Activated CD4-positive, alpha-beta memory T cell treated with anti-CD3 and anti-CD28 coated beads for 36 hours (primary cell): ENCODE measurements around the gene ACVR1C. TPM values are rescaled to one million over a fixed set of nuclear protein-coding genes. Genes with fewer than 3 reads are reported as not detected.

Source experiments
- CTCF ChIA-PET: fragments of 350-600 bp; sonication (Branson Sonifier 250); formaldehyde crosslinking; loops from one replicate; lab custom pipeline; 2021; ENCODE audit warnings: antibody characterized with exemption, inconsistent platforms; lab: Charles Lee
- POLR2A ChIA-PET: fragments of 350-600 bp; sonication (Branson Sonifier 250); formaldehyde crosslinking; loops from one replicate; lab custom pipeline; 2021; ENCODE audit warnings: antibody characterized with exemption; lab: Charles Lee
- DNase-seq: peaks from one replicate; pipeline ENCODE4 v3.0.0-alpha.2; 2020
- H3K27ac Mint-ChIP-seq: one replicate; pipeline ENCODE4 v1.8.0; 2021; ENCODE audit warnings: mixed read lengths
- H3K27me3 Mint-ChIP-seq: one replicate; pipeline ENCODE4 v1.8.0; 2021; ENCODE audit warnings: mixed read lengths
- H3K36me3 Mint-ChIP-seq: one replicate; pipeline ENCODE4 v1.8.0; 2021; ENCODE audit warnings: mixed read lengths
- H3K4me1 Mint-ChIP-seq: one replicate; pipeline ENCODE4 v1.8.0; 2021; ENCODE audit warnings: low read depth, mixed read lengths
- H3K4me3 Mint-ChIP-seq: one replicate; pipeline ENCODE4 v1.8.0; 2021; ENCODE audit warnings: mild to moderate bottlenecking, mixed read lengths
- H3K9me3 Mint-ChIP-seq: one replicate; pipeline ENCODE4 v1.8.0; 2021; ENCODE audit warnings: mixed read lengths
- intact Hi-C: fragments of 100-400 bp; cut with micrococcal nuclease; formaldehyde crosslinking; loops from one replicate; pipeline ENCODE4 v1.15.1; 2023
- total RNA-seq, 2 experiments: library from RNA; stranded (reverse); gene quantifications; one replicate each; pipeline ENCODE4 v1.2.3, GENCODE V29; 2021

Gene ACVR1C
- total RNA-seq, 2 experiments from 2014 or later: 1.3 to 2.0 TPM

DNA sequence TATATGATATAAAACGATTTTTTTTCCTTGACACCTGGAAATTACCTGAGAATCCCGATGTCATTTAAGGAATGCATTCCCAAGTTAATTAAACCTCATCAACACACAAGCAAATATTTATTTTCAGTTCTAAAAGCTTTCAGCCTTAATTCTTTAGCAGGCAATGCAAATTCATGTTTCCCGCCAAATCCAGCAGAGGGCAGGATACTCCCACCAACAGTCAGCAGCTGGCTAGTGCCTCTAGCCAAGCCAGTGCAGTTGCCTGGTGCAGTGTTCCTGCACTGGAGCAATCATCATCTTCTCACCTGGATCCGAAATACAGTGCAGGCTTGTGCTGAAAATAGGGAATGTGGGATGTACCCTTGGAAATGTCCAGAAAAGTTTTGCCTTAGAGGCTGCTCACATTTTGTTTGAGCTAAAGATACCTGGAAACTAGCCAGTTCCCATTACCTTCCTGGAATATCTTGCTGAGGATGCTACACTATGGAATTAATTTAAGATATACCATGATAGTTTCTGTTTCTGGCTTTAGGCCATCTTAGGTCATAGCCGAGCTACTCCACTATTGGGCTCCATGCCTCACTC is 136.4 kb downstream of the ACVR1C start:
- no peaks in the 10 kb centered on the region for H3K36me3 Mint-ChIP-seq
- no peak overlapping the region for H3K27ac Mint-ChIP-seq
- ChIA-PET CTCF (interaction anchor here (0.7 to 9.9 kb wide), 49 partner anchors 10 to 532 kb away, joined by 3 to 147 read pairs (median 3); partner anchors contain the start of genes ACVR1C, CYTIP and ERMN), POLR2A (interaction anchor here (0.6 to 2.1 kb wide), 4 partner anchors 15 to 406 kb away, joined by 3 to 7 read pairs (median 3); partner anchors contain the start of gene CYTIP)
- peaks cover 55% of the 10 kb centered on the region for H3K4me1 Mint-ChIP-seq
- intact Hi-C loops: loop anchor here (2.0 kb wide), 1 partner anchor 189 kb away; no protein-coding TSS in a partner anchor
- H3K4me3 Mint-ChIP-seq: no peak overlapping the region
- H3K9me3 Mint-ChIP-seq: no peaks in the 10 kb centered on the region
- no peaks in the 10 kb centered on the region for H3K27me3 Mint-ChIP-seq
- peak; percentile 83 for DNase-seq

DNA sequence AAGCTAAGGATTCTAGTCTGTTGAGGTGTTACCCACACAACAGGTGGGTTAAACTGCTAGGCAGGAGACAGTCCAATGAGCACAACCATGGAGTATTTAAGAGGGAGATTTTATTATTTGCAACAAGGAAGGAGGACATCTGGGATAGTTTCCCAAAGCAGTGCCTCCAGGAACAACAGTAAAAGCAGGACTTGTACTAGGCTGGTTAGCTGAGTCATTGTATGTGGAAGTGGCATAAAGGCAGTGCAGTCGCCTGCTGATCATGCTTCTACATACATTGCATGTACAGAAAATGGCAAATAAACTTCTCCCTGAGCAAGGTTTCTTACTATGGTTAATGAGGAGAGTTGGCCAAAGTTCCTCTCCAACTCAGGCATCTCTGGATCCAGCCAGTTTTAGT is 138.7 kb downstream of the ACVR1C start:
- POLR2A ChIA-PET: interaction anchor here (1.0 to 1.4 kb wide), 3 partner anchors 9 to 50 kb away, joined by 3 to 8 read pairs (median 4); no protein-coding TSS in a partner anchor
- H3K9me3 Mint-ChIP-seq: no peaks in the 10 kb centered on the region
- intact Hi-C loops: loop anchor here (10.0 kb wide), 1 partner anchor 965 kb away; the partner anchor contains the start of genes CCDC148 and PKP4
- H3K27ac Mint-ChIP-seq: no peak overlapping the region
- H3K4me3 Mint-ChIP-seq: no peak overlapping the region
- DNase-seq: no peak
- H3K4me1 Mint-ChIP-seq: peaks cover 75% of the 10 kb centered on the region
- H3K27me3 Mint-ChIP-seq: no peaks in the 10 kb centered on the region
- H3K36me3 Mint-ChIP-seq: no peaks in the 10 kb centered on the region
- CTCF ChIA-PET: interaction anchor here (0.7 to 9.9 kb wide), 8 partner anchors 9 to 521 kb away, joined by 5 to 147 read pairs (median 8); partner anchors contain the start of genes ACVR1C and ERMN

DNA sequence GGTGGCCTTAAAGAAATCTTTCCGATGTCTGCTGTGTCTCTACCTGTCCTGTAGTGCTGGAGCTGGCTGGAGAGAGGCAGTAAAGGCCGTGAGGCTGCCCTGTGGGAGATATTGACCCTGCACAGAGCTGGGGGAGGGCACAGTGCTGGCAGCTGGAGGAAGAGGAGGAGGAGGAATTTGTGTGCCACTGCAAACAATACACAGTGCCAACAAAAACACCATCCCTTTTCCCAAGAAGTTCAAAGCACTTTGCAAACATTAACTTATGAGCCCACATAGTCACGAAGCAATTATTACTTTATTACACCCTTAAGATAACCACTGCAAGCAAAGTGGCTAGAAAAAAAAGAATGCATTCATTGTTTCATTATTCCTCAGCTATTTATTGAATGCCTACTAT is 139.8 kb downstream of the ACVR1C start:
- Mint-ChIP-seq H3K4me3 (no peak overlapping the region), H3K27ac (no peak overlapping the region), H3K4me1 (peaks cover 79% of the 10 kb centered on the region), H3K9me3 (no peaks in the 10 kb centered on the region), H3K36me3 (no peaks in the 10 kb centered on the region), H3K27me3 (no peaks in the 10 kb centered on the region)
- DNase-seq: no peak
- POLR2A ChIA-PET: interaction anchor here (1.4 kb wide), 1 partner anchor 11 kb away, joined by 4 read pairs; no protein-coding TSS in a partner anchor
- CTCF ChIA-PET: interaction anchor here (1.0 to 9.9 kb wide), 9 partner anchors 9 to 287 kb away, joined by 3 to 147 read pairs (median 7); partner anchors contain the start of genes ACVR1C and ERMN
- intact Hi-C loops: loop anchor here (10.0 kb wide), 1 partner anchor 966 kb away; the partner anchor contains the start of genes CCDC148 and PKP4

DNA sequence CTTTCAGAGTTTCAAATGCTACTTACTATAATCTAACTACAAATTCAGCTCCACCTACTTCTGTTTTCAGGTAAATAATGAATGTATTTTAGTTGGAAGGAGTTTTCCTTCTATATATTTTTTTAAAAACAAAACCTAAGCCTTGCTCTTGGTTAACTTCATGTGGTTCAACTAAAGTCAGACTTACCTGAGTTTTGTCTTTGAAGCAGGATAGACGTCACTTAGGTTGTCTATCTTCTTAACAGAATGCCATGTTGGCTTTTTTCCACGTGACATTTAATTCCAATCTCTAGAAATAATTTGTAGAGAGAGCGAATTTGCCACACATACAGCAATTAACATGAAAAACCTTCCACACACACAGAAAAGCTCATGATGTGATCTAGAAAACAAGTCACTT is 140.9 kb downstream of the ACVR1C start:
- Mint-ChIP-seq H3K4me1 (peaks cover 70% of the 10 kb centered on the region), H3K36me3 (no peaks in the 10 kb centered on the region), H3K27ac (no peak overlapping the region), H3K27me3 (no peaks in the 10 kb centered on the region), H3K9me3 (no peaks in the 10 kb centered on the region), H3K4me3 (no peak overlapping the region)
- ChIA-PET POLR2A (interaction anchor here (1.3 kb wide), 1 partner anchor 54 kb away, joined by 3 read pairs; no protein-coding TSS in a partner anchor), CTCF (interaction anchor here (0.7 to 9.9 kb wide), 9 partner anchors 9 to 524 kb away, joined by 3 to 147 read pairs (median 3); partner anchors contain the start of gene ERMN)
- intact Hi-C loops: loop anchor here (10.0 kb wide), 1 partner anchor 967 kb away; the partner anchor contains the start of genes CCDC148 and PKP4
- no peak for DNase-seq

DNA sequence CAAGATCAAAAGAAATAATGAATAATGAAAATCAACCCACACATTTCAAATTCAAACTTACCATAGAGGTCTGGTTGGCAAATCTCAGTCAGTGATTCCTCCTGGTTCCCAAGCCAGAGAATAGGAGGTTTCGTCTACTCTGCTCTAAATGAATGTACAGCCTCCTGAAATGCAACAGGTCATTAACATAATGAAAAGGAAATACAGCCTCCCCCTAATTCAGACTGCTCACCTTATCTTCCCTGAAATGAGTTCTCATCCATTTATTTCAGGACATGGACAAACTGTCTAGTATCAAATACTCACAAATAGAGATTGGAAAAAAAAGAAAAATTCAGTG is 141.4 kb downstream of the ACVR1C start:
- no peak for DNase-seq
- ChIA-PET POLR2A (interaction anchor here (1.3 kb wide), 1 partner anchor 53 kb away, joined by 3 read pairs; no protein-coding TSS in a partner anchor), CTCF (interaction anchor here (0.7 to 9.9 kb wide), 6 partner anchors 8 to 183 kb away, joined by 3 to 147 read pairs (median 4); partner anchors contain the start of gene ERMN)
- intact Hi-C loops: loop anchor here (10.0 kb wide), 1 partner anchor 968 kb away; the partner anchor contains the start of genes CCDC148 and PKP4
- no peaks in the 10 kb centered on the region for H3K27me3 Mint-ChIP-seq
- H3K27ac Mint-ChIP-seq: peak overlapping the region; percentile 8
- no peaks in the 10 kb centered on the region for H3K36me3 Mint-ChIP-seq
- no peaks in the 10 kb centered on the region for H3K9me3 Mint-ChIP-seq
- peaks cover 67% of the 10 kb centered on the region for H3K4me1 Mint-ChIP-seq
- no peak overlapping the region for H3K4me3 Mint-ChIP-seq

DNA sequence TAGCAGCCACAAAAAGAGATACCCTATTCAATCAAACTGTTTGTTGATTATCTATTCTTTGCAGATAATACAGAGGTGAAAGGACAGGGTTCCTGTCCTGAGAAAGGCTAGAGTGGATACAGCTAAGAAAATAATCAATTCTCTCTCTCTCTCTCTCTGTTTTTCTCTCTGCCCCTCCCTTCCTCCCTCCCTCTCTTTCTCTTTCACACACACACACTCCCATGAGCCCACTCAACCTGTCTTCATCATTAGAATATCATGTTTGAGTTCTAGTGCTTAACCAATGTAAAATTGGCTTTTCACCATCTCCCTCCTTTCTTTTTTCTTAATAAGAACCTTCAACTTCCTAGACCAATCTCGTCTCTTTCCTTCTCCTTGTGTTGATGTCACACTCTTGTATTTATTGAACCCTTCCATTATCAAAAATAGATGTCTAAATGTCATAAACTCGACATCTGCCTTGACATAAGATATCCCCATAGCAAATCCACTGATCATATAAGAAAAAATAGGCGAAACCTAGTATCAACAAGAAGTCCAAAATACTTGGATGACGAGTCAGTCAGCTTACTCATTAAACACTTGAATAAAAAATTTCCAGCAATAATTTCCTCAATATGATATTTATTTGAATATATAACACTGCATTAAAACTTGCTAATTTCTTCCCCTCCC is 141.9 kb downstream of the ACVR1C start:
- POLR2A ChIA-PET: no interaction called here
- no peak for DNase-seq
- H3K9me3 Mint-ChIP-seq: no peaks in the 10 kb centered on the region
- peaks cover 65% of the 10 kb centered on the region for H3K4me1 Mint-ChIP-seq
- CTCF ChIA-PET: interaction anchor here (0.9 to 9.9 kb wide), 4 partner anchors 9 to 183 kb away, joined by 3 to 147 read pairs (median 30); partner anchors contain the start of gene ERMN
- no peaks in the 10 kb centered on the region for H3K27me3 Mint-ChIP-seq
- H3K27ac Mint-ChIP-seq: peak overlapping the region; percentile 33
- H3K36me3 Mint-ChIP-seq: no peaks in the 10 kb centered on the region
- H3K4me3 Mint-ChIP-seq: peak overlapping the region; percentile 10
- intact Hi-C loops: loop anchor here (10.0 kb wide), 1 partner anchor 968 kb away; the partner anchor contains the start of genes CCDC148 and PKP4

DNA sequence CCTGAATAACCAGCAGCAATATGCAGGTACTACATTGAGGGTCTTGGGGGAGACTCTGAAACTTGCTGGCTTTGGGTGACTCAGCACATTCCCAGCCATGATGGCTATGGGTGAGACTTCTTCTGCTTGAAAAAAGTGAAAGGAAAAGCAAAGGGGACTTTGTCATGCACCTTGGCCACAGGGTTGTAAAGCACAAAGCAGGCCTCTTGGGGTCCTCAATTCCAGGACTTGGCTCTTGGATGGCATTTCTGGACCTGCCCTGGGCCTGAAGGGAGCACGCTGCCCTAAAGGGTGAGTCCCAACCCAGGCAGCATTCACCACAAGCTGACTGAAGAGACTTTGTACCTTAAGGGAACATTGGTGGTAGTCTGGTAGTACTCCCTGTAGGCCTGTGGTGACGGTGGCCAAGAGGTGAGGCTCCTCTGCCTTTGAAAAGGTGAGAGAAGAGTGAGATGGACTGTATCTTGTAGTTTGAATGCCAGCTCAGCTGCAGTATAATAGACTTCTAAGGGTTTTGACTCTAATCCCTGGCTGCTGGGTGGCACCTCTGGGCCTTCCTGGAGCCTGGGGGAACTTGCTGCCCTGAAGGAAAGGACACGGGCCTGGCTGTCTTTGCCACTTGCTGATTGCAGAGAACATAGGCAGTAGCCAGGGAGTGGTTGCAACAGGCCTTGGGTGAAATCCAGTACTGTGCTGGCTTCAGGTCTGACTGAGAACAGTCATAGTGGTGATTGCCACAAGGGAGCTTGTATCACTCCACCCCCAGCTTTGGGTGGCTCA is 148.3 kb downstream of the ACVR1C start:
- no peaks in the 10 kb centered on the region for H3K9me3 Mint-ChIP-seq
- peak; percentile 82 for DNase-seq
- intact Hi-C loops: loop anchor here (2.0 to 10.0 kb wide), 2 partner anchors 388 to 974 kb away; partner anchors contain the start of genes CCDC148 and PKP4
- peaks cover 68% of the 10 kb centered on the region for H3K4me1 Mint-ChIP-seq
- peaks cover 3% of the 10 kb centered on the region for H3K36me3 Mint-ChIP-seq
- peak overlapping the region; percentile 54 for H3K4me3 Mint-ChIP-seq
- peak overlapping the region; percentile 95 for H3K27ac Mint-ChIP-seq
- POLR2A ChIA-PET: interaction anchor here (0.7 to 5.0 kb wide), 9 partner anchors 10 to 68 kb away, joined by 3 to 97 read pairs (median 3); partner anchors contain the start of gene CYTIP
- H3K27me3 Mint-ChIP-seq: no peaks in the 10 kb centered on the region
- CTCF ChIA-PET: interaction anchor here (0.6 to 2.7 kb wide), 10 partner anchors 10 to 179 kb away, joined by 3 to 16 read pairs (median 3); partner anchors contain the start of gene ERMN

DNA sequence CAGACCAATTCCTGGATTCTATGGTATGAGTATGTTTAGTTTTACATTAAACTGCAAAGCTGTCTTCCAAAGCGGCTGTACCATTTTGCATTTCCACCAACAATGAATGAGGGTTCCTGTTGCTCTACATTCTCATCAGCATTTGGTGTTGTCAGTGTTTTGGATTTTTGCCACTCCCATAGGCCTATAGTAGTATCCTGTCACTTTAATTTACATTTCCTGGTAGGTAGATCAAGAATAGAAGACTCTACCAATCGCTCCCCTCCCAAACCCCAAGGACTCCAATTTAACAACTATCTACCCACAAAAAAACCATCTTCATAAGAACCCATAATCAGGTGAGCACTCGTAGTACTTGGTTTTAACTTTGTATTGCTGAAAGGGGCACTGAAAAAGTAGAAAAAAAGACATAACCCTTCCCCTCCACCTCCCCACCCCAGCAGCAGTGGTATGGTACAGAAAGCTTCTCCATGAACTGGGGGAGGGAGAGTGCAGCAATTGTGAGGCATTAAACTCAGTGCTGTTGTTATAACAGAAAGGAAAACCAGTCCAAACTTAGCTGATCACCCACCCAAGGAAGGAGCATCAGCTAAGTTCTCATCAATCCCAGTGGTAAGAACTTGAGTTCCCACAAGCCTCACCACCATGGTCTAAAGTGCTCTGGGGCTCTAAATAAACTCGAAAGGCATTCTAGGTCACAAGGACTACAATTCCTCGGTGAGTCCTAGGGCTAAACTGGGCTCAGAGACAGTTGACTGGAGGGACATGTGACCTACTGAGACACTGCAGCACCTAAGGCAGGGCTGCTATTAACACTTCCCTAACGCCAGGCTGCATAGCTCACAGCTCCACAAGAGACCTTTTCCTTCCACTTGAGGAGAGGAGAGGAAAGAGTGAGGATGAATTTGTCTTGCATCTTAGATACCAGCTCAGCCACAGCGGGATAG is 149.3 kb downstream of the ACVR1C start:
- intact Hi-C loops: loop anchor here (2.0 to 10.0 kb wide), 3 partner anchors 222 to 975 kb away; partner anchors contain the start of genes CCDC148, GALNT5 and PKP4
- Mint-ChIP-seq H3K27me3 (no peaks in the 10 kb centered on the region), H3K36me3 (peaks cover 3% of the 10 kb centered on the region), H3K27ac (peak overlapping the region; percentile 95), H3K9me3 (no peaks in the 10 kb centered on the region), H3K4me3 (peak overlapping the region; percentile 58), H3K4me1 (peaks cover 69% of the 10 kb centered on the region)
- ChIA-PET CTCF (interaction anchor here (0.7 to 2.7 kb wide), 8 partner anchors 8 to 152 kb away, joined by 3 to 16 read pairs (median 3); partner anchors contain the start of gene ERMN), POLR2A (interaction anchor here (1.5 to 5.0 kb wide), 3 partner anchors 10 to 40 kb away, joined by 6 to 97 read pairs (median 9); partner anchors contain the start of gene CYTIP)
- DNase-seq: no peak

DNA sequence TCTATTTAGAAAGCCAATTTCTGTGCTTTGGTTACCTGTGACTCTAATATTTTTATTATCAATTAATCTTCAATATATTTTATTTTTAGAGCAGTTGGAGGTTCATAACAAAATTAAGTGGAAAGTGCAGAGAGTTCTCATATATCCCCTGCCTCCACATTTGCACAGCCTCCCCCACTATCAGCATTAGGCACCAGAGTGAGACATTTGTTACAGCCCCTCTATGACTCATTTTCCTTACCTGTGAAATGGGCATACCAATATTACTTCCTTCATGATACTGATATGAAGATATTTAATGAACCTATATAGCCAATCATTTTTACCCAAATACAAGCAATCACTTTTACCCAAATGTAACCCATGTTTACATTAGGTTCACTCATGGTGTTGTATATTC is 150.7 kb downstream of the ACVR1C start:
- Mint-ChIP-seq H3K4me3 (peak overlapping the region; percentile 29), H3K36me3 (peaks cover 3% of the 10 kb centered on the region), H3K4me1 (peaks cover 84% of the 10 kb centered on the region), H3K27ac (peak overlapping the region; percentile 95), H3K27me3 (no peaks in the 10 kb centered on the region), H3K9me3 (no peaks in the 10 kb centered on the region)
- intact Hi-C loops: loop anchor here (1.0 to 5.0 kb wide), 8 partner anchors 9 to 421 kb away; partner anchors contain the start of genes CYTIP and GALNT5
- DNase-seq: peak; percentile 29
- ChIA-PET CTCF (interaction anchor here (1.2 to 2.4 kb wide), 10 partner anchors 9 to 150 kb away, joined by 3 to 10 read pairs (median 6); partner anchors contain the start of gene CYTIP), POLR2A (interaction anchor here (0.8 to 5.0 kb wide), 15 partner anchors 9 to 421 kb away, joined by 3 to 97 read pairs (median 9); partner anchors contain the start of gene CYTIP)
